22Rv1 (cell line): Measurements from ENCODE around the gene ALDH1L1.

Source experiments
- CTCF ChIP-seq: fragments of 450-650 bp; IDR thresholded peaks from 2 replicates; pipeline ENCODE4 v1.5.1; 2017; ENCODE audit warnings: mild to moderate bottlenecking
- ZFX ChIP-seq: fragments of 450-650 bp; IDR thresholded peaks from 2 replicates; pipeline ENCODE4 v1.6.1; 2017; ENCODE audit warnings: antibody characterized with exemption, borderline replicate concordance

GRCh38 chr3:126063358-126063965 lies 116.9 kb downstream of the ALDH1L1 start:
- TF ChIP-seq CTCF (no peak), ZFX (no peak)
